Smooth muscle cell (in vitro differentiated cells): ENCODE results near the gene PDCD1. TPM values are rescaled to one million over a fixed set of nuclear protein-coding genes. Genes with fewer than 3 reads are reported as not detected.
"Not testable (repeated sequence)": the region's sequence is repeated elsewhere in the genome, so short reads cannot be mapped to it uniquely, and the experiment has no call there.

Experiments
- DNase-seq: peaks from one replicate; lab custom pipeline; 2025; ENCODE audit not compliant: unreplicated experiment; lab: John Stamatoyannopoulos, UW
- H2AFZ ChIP-seq: fragments of 200-600 bp; sonication (generic); 2 replicates; pipeline ENCODE4 v1.6.0; 2016; ENCODE audit warnings: antibody characterized with exemption, low read depth, mild to moderate bottlenecking
- H3F3A ChIP-seq: fragments of 200-600 bp; sonication (generic); 2 replicates; pipeline ENCODE4 v1.6.0; 2017; ENCODE audit warnings: antibody characterized with exemption, low read depth
- H3K27ac ChIP-seq: fragments of 200-600 bp; sonication (generic); 2 replicates; pipeline ENCODE4 v1.5.1; 2016; ENCODE audit warnings: low read depth, mild to moderate bottlenecking
- H3K27me3 ChIP-seq: fragments of 200-600 bp; sonication (generic); 2 replicates; pipeline ENCODE4 v1.6.1; 2016; ENCODE audit warnings: low read depth, mild to moderate bottlenecking
- H3K36me3 ChIP-seq: fragments of 200-600 bp; sonication (generic); 2 replicates; pipeline ENCODE4 v1.5.1; 2016; ENCODE audit warnings: low read depth
- H3K4me1 ChIP-seq: fragments of 200-600 bp; sonication (generic); 2 replicates; pipeline ENCODE4 v1.5.1; 2016; ENCODE audit warnings: low read depth
- H3K4me2 ChIP-seq: fragments of 200-600 bp; sonication (generic); 2 replicates; pipeline ENCODE4 v1.6.0; 2016; ENCODE audit warnings: mild to moderate bottlenecking
- H3K4me3 ChIP-seq: fragments of 200-600 bp; sonication (generic); 2 replicates; pipeline ENCODE4 v1.5.1; 2016; ENCODE audit warnings: mild to moderate bottlenecking
- H3K79me2 ChIP-seq: fragments of 200-600 bp; sonication (generic); 2 replicates; pipeline ENCODE4 v1.6.0; 2016; ENCODE audit warnings: low read depth, mild to moderate bottlenecking
- H3K9ac ChIP-seq: fragments of 200-600 bp; sonication (generic); 2 replicates; pipeline ENCODE4 v1.6.0; 2016; ENCODE audit warnings: low read depth
- H3K9me3 ChIP-seq: fragments of 200-600 bp; sonication (generic); replicated peaks from 2 replicates; pipeline ENCODE4 v1.5.1; 2016; ENCODE audit warnings: low read depth
- H4K20me1 ChIP-seq: fragments of 200-600 bp; sonication (generic); 2 replicates; pipeline ENCODE4 v1.6.0; 2016; ENCODE audit warnings: low read depth
- CTCF ChIP-seq: fragments of 200-600 bp; sonication (generic); IDR thresholded peaks from 2 replicates; pipeline ENCODE4 v1.5.1; 2017; ENCODE audit warnings: borderline replicate concordance, mild to moderate bottlenecking, antibody characterized with exemption; ENCODE audit not compliant: insufficient read depth, poor library complexity, severe bottlenecking
- WGBS: methylation state at CpG from one replicate; pipeline ENCODE4 v1.1.7; 2016; ENCODE audit warnings: low lambda C conversion rate; 5-methylcytosine and 5-hydroxymethylcytosine counted together
- polyA plus RNA-seq: library from polyadenylated mRNA; unstranded; fragments of >200 nt; fragmentation: Nextera tagmentation; extraction: Ambion mirVana; gene quantifications from 2 replicates; pipeline ENCODE4 v1.2.1, GENCODE V29; 2016
- total RNA-seq: library from RNA; depleted of rRNA; stranded (reverse); fragments of >200 nt; gene quantifications from 2 replicates; pipeline ENCODE4 v1.2.3, GENCODE V29; 2014

The PDCD1 gene
- total and polyA plus RNA-seq, 2 experiments from 2014 or later, result not detected

GRCh38 chr2:241818943-241819270, 39.8 kb downstream of the PDCD1 start:
- 84% methylated on average over 10 of the region's 10 CpGs for WGBS
- no peaks in the 10 kb centered on the region for H3K27me3 ChIP-seq
- H3K9me3 ChIP-seq, result no peaks in the 10 kb centered on the region

DNA sequence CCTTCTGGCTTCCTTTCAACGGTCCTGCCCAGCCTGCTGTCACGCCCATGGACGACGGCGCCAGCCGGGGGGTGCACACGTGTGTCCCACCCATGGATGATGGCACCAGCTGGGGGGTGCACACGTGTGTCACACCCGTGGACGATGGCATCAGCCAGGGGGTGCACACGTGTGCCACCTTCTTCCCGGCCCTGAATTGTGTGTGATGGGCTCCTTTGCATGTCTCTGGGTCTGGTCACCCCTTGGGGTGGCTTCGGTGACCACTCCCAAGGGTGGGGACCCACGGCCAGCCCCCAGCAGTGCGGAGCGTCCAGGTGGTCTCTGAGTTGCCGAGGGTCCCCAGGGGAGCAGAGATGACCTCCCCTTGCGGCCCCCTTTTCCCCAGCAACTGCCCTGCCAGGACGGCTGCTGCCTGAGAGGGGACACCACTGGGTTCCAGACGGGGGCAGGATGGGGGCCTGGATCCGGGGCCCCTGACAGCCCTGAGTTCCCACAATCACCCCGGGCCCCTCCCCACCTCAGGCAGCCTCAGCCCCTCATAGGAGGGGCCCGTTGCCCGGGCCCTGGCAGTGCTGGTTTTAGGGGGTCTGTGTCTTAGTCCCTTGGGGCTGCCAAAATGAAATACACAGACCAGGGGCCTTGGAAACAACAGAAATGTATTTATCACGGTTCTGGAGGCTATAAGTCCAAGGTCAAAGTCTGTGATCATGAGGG, 40.3 kb downstream of the PDCD1 start:
- 92% methylated on average over 23 of the region's 25 CpGs for WGBS
- H4K20me1 ChIP-seq, result no peaks in the 10 kb centered on the region
- H3F3A ChIP-seq, result peaks cover 7% of the 10 kb centered on the region
- H3K9me3 ChIP-seq, result no peaks in the 10 kb centered on the region
- H3K9ac ChIP-seq, result no peak overlapping the region
- no peak for DNase-seq
- no peak overlapping the region for H2AFZ ChIP-seq
- H3K4me3 ChIP-seq, result no peak overlapping the region
- H3K4me2 ChIP-seq, result no peak overlapping the region
- no peaks in the 10 kb centered on the region for H3K79me2 ChIP-seq
- H3K4me1 ChIP-seq, result no peaks in the 10 kb centered on the region
- H3K36me3 ChIP-seq, result no peaks in the 10 kb centered on the region
- no peak for TF ChIP-seq CTCF
- H3K27ac ChIP-seq, result no peak overlapping the region
- H3K27me3 ChIP-seq, result no peaks in the 10 kb centered on the region

More at GRCh38 chr2:241818943-241819270, 39.8 kb downstream of the PDCD1 start:
- no peak for DNase-seq
- Histone ChIP-seq H3K36me3 (no peaks in the 10 kb centered on the region), H3K27ac (no peak overlapping the region), H3K4me1 (no peaks in the 10 kb centered on the region), H3K4me2 (no peak overlapping the region), H3K79me2 (no peaks in the 10 kb centered on the region), H3F3A (peaks cover 7% of the 10 kb centered on the region), H3K4me3 (no peak overlapping the region), H3K9ac (no peak overlapping the region), H2AFZ (no peak overlapping the region), H4K20me1 (no peaks in the 10 kb centered on the region)
- no peak for TF ChIP-seq CTCF

DNA sequence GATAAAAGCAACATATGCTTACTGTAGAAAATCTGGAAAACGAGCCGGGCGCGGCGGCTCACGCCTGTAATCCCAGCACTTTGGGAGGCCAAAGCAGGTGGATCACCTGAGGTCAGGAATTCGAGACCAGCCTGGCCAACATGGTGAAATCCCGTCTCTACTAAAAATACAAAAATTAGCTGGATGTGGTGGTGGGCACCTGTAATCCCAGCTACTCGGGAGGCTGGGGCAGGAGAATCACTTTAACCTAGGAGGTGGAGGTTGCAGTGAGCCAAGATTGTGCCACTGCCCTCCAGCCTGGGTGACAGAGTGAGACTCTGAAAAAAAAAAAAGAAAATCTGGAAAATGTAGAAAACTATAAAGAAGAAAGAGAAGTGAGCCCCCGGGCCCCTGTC, 40.9 kb downstream of the PDCD1 start:
- not testable (repeated sequence) for H3K4me3 ChIP-seq, H3K4me1 ChIP-seq, H2AFZ ChIP-seq, H3K4me2 ChIP-seq, H3K9ac ChIP-seq, H3K9me3 ChIP-seq, H4K20me1 ChIP-seq, H3K27me3 ChIP-seq, H3K36me3 ChIP-seq, H3K79me2 ChIP-seq, H3F3A ChIP-seq, H3K27ac ChIP-seq, DNase-seq
- WGBS, result 89% methylated on average over 10 of the region's 10 CpGs

DNA sequence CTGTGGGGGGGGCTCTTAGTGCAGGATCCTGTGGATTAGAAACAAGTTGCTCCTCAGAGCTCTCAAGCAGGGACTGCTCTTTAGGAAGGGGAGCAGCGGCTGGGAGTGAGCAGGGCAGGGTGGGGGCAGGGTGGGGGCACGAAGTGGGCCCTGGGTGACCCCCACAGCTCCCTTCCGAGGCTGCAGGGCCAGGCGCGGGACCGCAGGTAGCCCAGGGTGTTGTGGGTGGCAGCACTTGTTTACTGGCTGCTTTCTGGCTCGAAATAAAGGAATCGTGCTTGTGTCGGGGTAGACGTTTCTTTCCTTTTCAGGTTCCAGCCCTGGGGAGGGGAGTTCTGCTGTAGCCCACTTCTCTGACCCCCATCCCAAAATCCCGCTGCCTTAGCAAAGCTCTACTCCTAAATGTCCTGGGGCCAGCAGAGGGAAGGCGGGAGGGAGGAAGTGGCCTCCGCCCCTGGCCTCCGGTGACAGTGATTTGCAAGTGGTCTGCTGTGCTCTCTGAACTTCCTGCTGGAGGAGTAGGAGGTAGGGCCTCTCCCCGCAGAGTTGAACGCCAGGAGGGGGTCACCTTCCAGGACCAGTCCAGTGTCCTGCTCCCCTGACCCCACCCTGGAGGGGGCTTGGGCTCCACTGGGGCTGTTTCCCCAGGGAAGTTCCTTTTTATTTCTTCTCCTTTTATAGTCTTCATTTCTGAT, 41.4 kb downstream of the PDCD1 start:
- no peak overlapping the region for H3K4me3 ChIP-seq
- H4K20me1 ChIP-seq, result no peaks in the 10 kb centered on the region
- H3K9me3 ChIP-seq, result no peaks in the 10 kb centered on the region
- 72% methylated on average over 15 of the region's 16 CpGs for WGBS
- no peaks in the 10 kb centered on the region for H3F3A ChIP-seq
- H3K27me3 ChIP-seq, result no peaks in the 10 kb centered on the region
- no peaks in the 10 kb centered on the region for H3K79me2 ChIP-seq
- no peak for TF ChIP-seq CTCF
- no peaks in the 10 kb centered on the region for H3K4me1 ChIP-seq
- no peak overlapping the region for H3K4me2 ChIP-seq
- H3K27ac ChIP-seq, result no peak overlapping the region
- no peaks in the 10 kb centered on the region for H3K36me3 ChIP-seq
- no peak overlapping the region for H3K9ac ChIP-seq
- H2AFZ ChIP-seq, result no peak overlapping the region
- no peak for DNase-seq
